Liver (tissue), 3 donors: ENCODE results near the gene OTOF.

Experiments used
- ATF3 ChIP-seq: IDR thresholded peaks from 2 replicates; pipeline ENCODE4 v1.6.1; 2016; ENCODE audit warnings: antibody characterized with exemption
- CTCF ChIP-seq: fragments of 150-350 bp; IDR thresholded peaks from 2 replicates; pipeline ENCODE4 v1.5.1; 2017; ENCODE audit warnings: improper control_type of control experiment, low read depth, low read length; ENCODE audit not compliant: missing input control
- GABPA ChIP-seq, 2 donors: IDR thresholded peaks in 1 of 2; conservative IDR thresholded peaks in 1 of 2; 2 replicates each; pipeline ENCODE4 v1.6.1; 2016; ENCODE audit warnings: antibody characterized with exemption in 2 of 2, mild to moderate bottlenecking in 1 of 2, moderate library complexity in 1 of 2
- REST ChIP-seq: IDR thresholded peaks from 2 replicates; pipeline ENCODE4 v1.6.1; 2016; ENCODE audit warnings: antibody characterized with exemption, mild to moderate bottlenecking
- TAF1 ChIP-seq: conservative IDR thresholded peaks from 2 replicates; pipeline ENCODE4 v1.6.1; 2016; ENCODE audit warnings: antibody characterized with exemption, mild to moderate bottlenecking
- ZBTB33 ChIP-seq: IDR thresholded peaks from 2 replicates; pipeline ENCODE4 v1.6.1; 2016; ENCODE audit warnings: antibody characterized with exemption
- donor health status: healthy.
- donor health status: healthy.

GRCh38 chr2:26483957-26484565 lies 6.1 kb upstream of the OTOF start:
- TF ChIP-seq CTCF = no peak
- TF ChIP-seq REST = no peak
- peak in 1 of 2 donors; percentile 49 for TF ChIP-seq GABPA (IDR thresholded peaks at IDR 0.05 in 1 of 2, conservative IDR thresholded peaks at IDR 0.05 in 1 of 2)
- TF ChIP-seq TAF1 = no peak
- TF ChIP-seq ATF3 = no peak
- TF ChIP-seq ZBTB33 = no peak
